GM12891 (cell line): ENCODE measurements around the gene HSPB9.

Source experiments
- PAX5 ChIP-seq: IDR thresholded peaks from 2 replicates; pipeline ENCODE4 v1.6.1; 2011; ENCODE audit warnings: low read length, moderate library complexity, mild to moderate bottlenecking; ENCODE audit not compliant: insufficient read depth, severe bottlenecking
- POLR2A ChIP-seq: IDR thresholded peaks from 2 replicates; pipeline ENCODE4 v1.6.1; 2011; ENCODE audit warnings: low read depth, low read length, control low read depth
- POLR2AphosphoS5 ChIP-seq: IDR thresholded peaks from 2 replicates; pipeline ENCODE4 v1.6.1; 2011; ENCODE audit warnings: low read depth, low read length, control low read depth
- POU2F2 ChIP-seq: IDR thresholded peaks from 2 replicates; pipeline ENCODE4 v1.6.1; 2011; ENCODE audit warnings: low read depth, mild to moderate bottlenecking, control low read depth, low read length, moderate library complexity
- SPI1 ChIP-seq: IDR thresholded peaks from 2 replicates; pipeline ENCODE4 v1.6.1; 2011; ENCODE audit warnings: low read depth, low read length, control low read depth
- TAF1 ChIP-seq: IDR thresholded peaks from 2 replicates; pipeline ENCODE4 v1.6.1; 2011; ENCODE audit warnings: low read depth, low read length, control low read depth

GRCh38 chr17:42078396-42079043, 44.1 kb upstream of the HSPB9 start:
- no peak for TF ChIP-seq POLR2A
- no peak for TF ChIP-seq SPI1
- no peak for TF ChIP-seq POLR2AphosphoS5
- no peak for TF ChIP-seq PAX5
- no peak for TF ChIP-seq TAF1
- TF ChIP-seq POU2F2: no peak
